ENCODE results near the gene CFAP74.

- TF ChIP-seq CTCF (IDR thresholded peaks at IDR 0.05) (peak; percentile 39 to 63 (median 44)), EP300 (IDR thresholded peaks at IDR 0.05) (no peak), POLR2A (IDR thresholded peaks at IDR 0.05) (no peak)
Measured at GRCh38 chr1:2046174-2046917, 42.8 kb upstream of the CFAP74 start.

Data from tibial nerve (tissue), 4 donors.